Peyer's patch (tissue), 4 donors: Measurements from ENCODE around the gene WDTC1.

Experiments
- CTCF ChIP-seq, 6 experiments: fragments of 450-650 bp in 4 of 6; fragments of 200-600 bp in 2 of 6; sonication (generic) in 1 of 6; IDR thresholded peaks; one replicate each; pipeline ENCODE4 v1.5.1; 2017 to 2019; ENCODE audit warnings: antibody characterized with exemption in 6 of 6, mild to moderate bottlenecking in 3 of 6, moderate library complexity in 1 of 6
- POLR2A ChIP-seq, 2 donors: fragments of 450-650 bp; IDR thresholded peaks; one replicate each; pipeline ENCODE4 v1.5.1; 2017; ENCODE audit warnings: antibody characterized with exemption in 2 of 2, mild to moderate bottlenecking in 2 of 2, moderate library complexity in 2 of 2

GRCh38 chr1:27203946-27204345 is 30.5 kb upstream of the WDTC1 start:
- no peak for TF ChIP-seq CTCF (IDR thresholded peaks at IDR 0.05)
- no peak for TF ChIP-seq POLR2A (IDR thresholded peaks at IDR 0.05)
